HK-2 (cell line): ENCODE measurements around the gene TMA7B.
"Not testable (repeated sequence)": the region's sequence is repeated elsewhere in the genome, so short reads cannot be mapped to it uniquely, and the experiment has no call there.

ENCODE experiments used
- DNase-seq: peaks from one replicate; pipeline ENCODE4 v3.0.0-alpha.2; 2018; ENCODE audit not compliant: unreplicated experiment

TMA7B gene

DNA sequence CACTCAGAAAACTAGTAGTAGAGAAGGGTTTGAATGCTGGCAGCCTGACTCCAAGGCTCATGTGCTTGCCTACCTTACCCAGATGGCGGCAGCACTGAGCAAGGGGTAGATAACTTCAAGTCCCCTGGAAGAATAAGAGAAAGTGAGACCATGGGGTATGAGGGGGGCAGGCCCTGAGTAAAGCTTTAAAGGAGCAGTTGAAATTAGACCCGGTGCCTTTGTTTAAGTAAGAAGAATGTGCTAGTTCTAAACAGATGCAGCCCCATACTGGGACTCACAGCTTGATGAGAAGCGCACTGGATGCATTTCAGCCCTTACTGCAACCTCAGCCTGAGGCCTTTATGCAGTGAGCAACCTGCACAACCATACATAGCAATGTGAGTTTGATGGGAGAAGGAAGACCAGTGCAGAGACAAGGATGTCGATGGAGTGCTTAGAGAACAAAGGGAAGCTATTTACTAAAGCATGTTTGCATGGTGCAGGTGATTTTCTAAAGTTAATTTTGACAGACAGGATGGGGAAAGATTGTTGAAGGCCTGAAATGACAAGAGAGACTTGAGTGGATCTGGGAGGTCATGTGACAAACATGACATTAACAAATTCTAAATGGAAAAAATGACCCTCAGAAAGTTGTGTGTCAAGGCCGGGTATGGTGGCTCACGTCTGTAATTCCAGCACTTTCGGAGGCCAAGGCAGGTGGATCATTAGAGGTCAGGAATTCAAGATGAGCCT, 27.1 kb upstream of the TMA7B start:
- DNase-seq = peak; percentile 16

- no peak for DNase-seq
Measured at GRCh38 chr22:39933741-39934140, 26.5 kb upstream of the TMA7B start.

DNA sequence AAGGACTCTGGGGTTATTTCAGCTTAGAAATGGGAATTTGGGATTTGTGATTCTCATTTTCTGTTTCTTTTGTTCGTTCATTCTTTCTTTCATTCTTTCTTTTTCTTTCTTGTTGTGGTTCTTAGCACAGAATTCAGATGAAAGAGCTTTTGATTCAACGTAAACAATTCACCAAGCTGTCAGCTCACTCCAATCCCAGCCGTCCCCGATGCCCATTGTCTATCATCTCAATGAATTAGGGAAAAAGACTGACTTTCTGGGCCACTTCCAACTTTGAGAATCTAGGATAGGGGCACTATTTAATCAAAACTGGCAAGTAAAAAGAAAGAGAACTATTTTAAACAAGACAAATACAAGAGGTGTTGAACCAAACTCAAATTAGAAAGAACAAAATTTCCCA, 25.1 kb upstream of the TMA7B start:
- DNase-seq = no peak

DNA sequence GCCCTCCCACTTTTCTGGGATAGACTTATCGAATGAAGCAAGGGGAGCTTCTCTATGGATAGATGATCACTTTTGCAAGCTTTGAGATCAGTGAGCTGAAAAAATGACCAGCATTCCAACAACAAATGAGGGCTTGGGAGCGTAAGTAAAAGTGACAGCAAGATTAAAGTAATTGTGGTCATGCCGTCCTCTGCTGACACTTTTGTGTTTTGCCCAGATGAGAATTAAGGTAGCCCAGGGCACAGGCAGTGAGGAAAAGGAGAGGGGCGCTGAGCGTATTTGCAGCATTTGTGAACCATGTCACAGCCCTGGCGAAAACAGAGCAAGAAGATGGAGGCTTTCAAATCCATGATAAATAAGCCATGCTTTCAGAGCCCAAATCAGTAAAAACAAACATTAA, 24.6 kb upstream of the TMA7B start:
- DNase-seq = no peak

DNA sequence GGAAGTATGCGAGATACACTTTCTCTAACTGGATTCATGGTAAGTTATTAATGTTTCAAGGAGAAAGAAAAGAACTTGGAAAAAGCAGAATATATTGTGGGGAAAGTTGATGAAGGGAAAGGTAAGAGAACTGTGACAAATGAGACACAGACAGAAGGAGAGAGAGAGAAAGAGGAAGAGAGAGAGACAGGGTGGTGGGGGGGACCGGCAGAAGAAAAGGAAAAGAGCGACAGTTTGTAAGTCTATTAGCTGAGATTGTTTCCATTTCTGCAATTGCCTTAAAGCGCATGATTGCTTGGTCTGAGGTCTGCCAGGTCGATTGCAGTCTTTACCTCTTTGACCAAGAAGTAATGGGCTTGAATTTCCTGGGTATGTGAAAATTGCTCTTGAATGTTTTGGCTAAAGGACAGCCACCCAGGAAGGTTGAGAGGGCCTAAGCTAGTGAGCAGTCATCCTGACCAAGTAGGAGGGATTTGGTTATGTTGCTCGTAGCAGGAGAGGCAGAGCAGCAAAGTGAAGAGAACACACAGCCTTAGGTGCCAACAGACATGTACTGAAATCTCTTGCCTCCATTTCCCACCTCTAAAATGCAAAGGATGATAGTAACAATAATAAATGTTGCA, 23.6 kb upstream of the TMA7B start:
- DNase-seq = no peak

- no peak for DNase-seq
Measured at GRCh38 chr22:39937906-39938305, 22.3 kb upstream of the TMA7B start.

DNA sequence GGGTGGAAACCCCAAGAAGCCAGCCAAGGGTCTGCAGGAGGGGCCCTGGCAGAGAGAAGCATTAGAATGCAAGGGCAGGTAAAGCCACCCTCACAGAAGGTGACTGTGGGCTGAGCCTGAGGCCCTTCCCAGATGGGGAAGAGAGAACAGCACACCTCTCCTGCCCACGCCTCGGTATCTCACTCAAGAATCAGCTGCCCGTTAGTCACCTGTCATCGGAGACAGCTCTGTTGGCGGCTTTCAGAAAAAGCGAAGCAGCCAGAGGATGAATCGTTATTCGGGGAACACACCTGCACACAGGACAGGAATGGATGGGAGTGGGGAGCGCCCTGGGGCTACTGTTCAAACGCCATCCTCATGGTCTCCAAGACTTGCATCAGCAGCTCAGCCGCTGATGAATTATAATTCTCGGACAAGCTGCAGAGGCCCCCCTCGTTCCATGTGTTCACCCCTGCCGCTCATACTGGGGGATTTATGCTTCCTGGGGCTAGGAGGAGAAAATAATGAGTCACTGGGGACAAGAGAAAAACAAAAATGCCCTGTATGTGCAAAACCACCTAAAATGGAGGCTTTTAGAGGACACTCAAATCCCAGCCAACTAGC, 21.6 kb upstream of the TMA7B start:
- DNase-seq = no peak

DNA sequence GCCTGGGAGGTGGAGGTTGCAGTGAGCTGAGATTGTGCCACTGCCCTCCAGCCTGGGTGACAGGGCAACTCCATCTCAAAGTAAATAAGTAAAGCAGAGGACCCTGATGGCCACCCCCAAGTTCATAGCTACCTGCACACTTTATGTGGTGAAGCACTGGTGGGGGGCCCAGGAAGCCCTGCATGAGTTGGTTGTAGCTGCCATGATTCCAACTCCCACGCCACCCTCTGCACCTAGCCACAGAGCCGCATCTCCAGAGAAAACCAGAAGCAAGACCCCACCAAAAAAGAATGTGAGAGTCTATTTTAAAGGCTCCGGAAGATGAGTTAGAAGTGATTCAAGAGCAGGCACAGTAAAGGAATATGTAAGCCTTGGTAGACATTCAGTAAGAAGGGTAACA, 20.4 kb upstream of the TMA7B start:
- no peak for DNase-seq

- DNase-seq = no peak
Measured at GRCh38 chr22:39940757-39941305, 19.4 kb upstream of the TMA7B start.

- no peak for DNase-seq
Measured at GRCh38 chr22:39941601-39942000, 18.6 kb upstream of the TMA7B start.

GRCh38 chr22:39942439-39943230, 17.6 kb upstream of the TMA7B start:
- DNase-seq = no peak

DNA sequence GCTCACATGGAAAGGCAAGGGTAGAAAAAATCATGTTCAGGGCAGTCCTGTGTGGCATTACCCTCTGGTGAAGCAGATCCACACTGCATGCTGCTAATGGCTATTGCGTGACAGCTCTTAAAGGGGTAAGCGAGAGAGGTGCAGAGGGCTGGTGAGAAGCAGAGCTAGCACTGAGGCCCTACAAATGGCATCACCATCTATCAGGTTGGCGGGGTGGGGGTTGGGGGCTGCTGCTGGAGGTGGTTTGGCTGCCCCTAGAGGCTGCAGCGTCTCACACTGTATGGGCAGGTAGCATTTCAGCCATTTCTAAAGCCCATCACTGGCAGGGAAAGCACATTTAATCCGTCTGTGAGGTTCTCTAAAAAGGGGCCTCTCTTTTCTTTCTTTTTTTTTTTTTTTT, 16.9 kb upstream of the TMA7B start:
- DNase-seq = no peak

DNA sequence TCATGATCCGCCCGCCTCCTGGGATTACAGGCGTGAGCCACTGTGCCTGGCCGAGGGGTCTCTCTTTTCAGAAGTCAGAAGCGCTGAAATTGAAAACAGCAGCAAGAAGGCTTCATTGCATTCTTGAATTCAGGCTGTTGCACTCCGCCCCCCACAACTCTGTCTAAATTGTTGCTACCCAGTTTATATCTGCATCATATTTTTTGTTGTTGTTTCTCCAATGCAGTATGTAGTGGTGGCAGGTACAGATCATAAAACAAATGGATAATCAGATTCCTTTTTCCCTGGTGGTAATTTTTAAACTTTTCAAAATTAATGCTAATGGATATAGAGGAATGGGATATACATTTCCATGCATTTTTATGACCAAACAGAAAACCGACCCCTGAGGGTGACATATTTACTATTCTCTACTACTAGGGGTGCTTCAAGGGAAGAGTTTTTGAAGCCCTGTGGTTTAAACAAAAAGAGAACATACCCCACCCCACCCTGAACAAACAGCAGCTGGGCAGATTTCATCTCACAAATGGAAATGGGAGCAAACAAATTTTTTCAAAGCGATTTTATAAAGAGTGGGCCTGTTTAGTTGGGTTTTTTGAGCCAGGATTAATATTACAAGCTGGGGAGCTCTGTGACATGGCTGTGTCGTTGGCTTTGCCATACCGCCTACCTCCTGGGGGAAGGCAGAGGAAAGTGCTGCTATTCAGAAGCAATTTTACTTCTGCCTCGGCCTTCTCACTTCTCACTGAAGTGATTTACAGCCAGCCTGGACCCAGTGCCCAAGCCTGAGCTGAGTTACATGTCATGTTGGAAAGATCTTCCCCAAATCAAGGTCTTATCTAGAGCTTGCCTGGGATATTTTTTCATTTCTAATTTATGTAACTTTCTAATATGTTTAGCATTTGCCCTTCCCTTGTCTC, 16.0 kb upstream of the TMA7B start:
- no peak for DNase-seq

GRCh38 chr22:39946126-39946502, 14.1 kb upstream of the TMA7B start:
- DNase-seq = no peak

DNA sequence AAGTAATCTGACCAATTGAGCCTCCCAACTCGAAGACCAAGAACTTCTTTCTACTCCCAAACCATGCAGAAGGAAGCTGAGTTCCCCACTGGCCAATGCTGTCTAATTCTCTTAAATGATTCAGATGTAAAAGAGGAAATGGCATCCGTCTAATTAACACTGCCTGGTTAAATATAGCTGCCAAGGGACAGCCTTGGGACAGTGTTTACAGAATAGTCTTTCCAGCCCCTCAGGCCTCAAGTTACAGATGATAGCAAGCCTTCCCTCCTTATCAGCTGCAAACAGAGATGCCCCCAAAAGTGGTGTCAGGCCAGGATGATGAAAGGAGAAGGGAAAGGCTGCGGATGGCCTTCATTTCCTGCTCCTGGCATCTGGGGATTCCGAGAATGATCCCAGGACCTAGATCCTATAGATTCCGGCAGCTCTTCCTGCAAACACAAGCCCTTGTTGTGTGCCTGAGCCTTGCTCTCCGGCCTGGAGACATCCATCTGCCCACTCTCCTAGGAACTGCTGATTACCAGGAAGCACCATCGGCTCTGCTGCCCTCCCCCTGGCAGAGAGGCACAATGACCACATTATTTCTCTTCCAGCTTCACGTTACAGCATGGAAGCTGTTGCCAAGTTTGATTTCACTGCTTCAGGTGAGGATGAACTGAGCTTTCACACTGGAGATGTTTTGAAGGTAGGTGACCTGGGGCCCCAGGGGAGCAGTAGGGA, 13.5 kb upstream of the TMA7B start:
- no peak for DNase-seq

GRCh38 chr22:39947220-39948216, 12.7 kb upstream of the TMA7B start:
- no peak for DNase-seq

DNA sequence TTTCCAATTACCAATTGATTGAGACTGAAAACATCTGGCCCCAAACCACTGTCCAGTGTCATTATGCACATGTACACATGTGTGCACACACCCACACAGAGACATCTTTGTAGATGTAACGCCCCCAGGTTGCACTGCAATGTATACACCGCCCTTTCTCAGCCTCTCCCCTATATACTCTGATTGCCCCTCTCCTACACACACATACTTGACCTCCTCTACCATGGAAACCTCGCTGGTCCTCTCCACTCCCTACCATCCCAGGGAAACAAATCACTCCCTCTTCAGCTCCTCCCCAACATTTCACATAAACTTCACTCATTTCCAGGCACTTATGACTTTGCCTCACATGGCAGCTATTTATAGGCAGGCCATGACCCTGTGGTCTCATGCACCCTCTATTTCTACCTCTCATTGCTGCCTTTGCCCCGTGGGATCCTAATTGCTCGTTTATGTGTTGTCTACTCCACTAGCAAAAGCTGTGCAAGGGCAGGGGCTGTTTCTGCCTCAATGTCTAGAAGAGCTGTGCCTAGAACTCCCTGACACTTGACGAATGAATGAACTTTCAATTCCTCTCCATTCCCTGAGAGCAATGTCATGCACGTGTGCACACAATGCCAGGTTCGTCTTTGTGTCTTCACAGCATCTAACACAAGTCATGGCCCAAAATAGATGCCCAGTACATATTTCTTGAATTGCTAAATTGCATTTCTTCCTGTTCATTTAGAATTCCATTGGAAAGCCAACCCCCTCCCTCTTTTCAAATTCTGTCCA, 10.0 kb upstream of the TMA7B start:
- no peak for DNase-seq

DNA sequence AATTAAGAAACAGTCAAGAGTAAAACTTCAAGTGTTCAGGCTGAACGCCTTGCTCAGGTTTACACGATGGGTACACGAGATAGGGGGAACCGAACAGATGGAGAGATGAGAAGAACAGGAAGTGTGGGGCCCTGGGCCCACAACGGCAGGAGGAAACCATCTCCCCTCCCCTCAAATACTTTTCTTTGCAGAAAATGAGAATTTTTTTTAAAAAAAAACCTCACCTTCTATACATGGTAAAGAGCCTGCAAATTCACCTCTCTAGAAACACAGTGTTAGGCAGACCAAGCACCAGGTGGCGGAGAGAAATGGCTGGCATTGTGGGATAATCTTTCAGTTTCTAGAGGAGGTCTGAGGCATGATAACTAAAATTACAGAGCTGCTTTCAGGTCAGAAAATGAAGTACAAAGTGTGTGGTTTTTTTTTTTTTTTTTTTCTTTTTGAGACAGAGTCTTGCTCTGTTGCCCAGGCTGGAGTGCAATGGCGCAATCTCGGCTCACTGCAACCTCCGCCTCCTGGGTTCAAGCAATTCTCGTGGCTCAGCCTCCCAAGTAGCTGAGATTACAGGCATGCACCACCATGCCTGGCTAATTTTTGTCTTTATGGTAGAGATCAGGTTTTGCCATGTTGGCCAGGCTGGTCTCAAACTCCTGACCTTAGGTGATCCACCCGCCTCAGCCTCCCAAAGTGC, 8.4 kb upstream of the TMA7B start:
- DNase-seq = not testable (repeated sequence)
